ENCODE data around the gene SMIM24.

SMIM24 gene

GRCh38 chr19:3496392-3497273 is 16.3 kb upstream of the SMIM24 start:
- DNase-seq, result no peak

GRCh38 chr19:3494559-3494958 is 14.2 kb upstream of the SMIM24 start:
- DNase-seq, result no peak

GRCh38 chr19:3494051-3494450 is 13.7 kb upstream of the SMIM24 start:
- DNase-seq, result no peak

GRCh38 chr19:3493651-3494050 is 13.3 kb upstream of the SMIM24 start:
- no peak for DNase-seq

- no peak for DNase-seq
These were observed 12.6 kb upstream of the SMIM24 start for GRCh38 chr19:3492919-3493318.

- DNase-seq, result no peak
These were observed 12.0 kb upstream of the SMIM24 start for GRCh38 chr19:3492131-3492839.

GRCh38 chr19:3491396-3492119 is 11.2 kb upstream of the SMIM24 start:
- no peak for DNase-seq

GRCh38 chr19:3483226-3483628 is 2.9 kb upstream of the SMIM24 start, which contains the start of gene SMIM44:
Gene SMIM44 (minus strand): TSS chr19:3483441. CDS start chr19:3483403, 38 bp downstream.
- DNase-seq, result no peak

GRCh38 chr19:3482507-3483225 is 2.3 kb upstream of the SMIM24 start:
- DNase-seq, result no peak

GRCh38 chr19:3481241-3482090 is 1.1 kb upstream of the SMIM24 start:
- DNase-seq, result no peak

GRCh38 chr19:3479834-3480215 is 500 bp downstream of the SMIM24 start:
- DNase-seq, result no peak

- DNase-seq, result no peak
These were observed 1.0 kb downstream of the SMIM24 start for GRCh38 chr19:3479177-3479833.

- DNase-seq, result no peak
These were observed 1.7 kb downstream of the SMIM24 start for GRCh38 chr19:3478409-3479176.

- no peak for DNase-seq
These were observed 2.4 kb downstream of the SMIM24 start for GRCh38 chr19:3477951-3478350.

- DNase-seq, result no peak
These were observed 2.8 kb downstream of the SMIM24 start for GRCh38 chr19:3477506-3477905.

GRCh38 chr19:3476830-3477229 is 3.5 kb downstream of the SMIM24 start:
- no peak for DNase-seq

- no peak for DNase-seq
These were observed 4.9 kb downstream of the SMIM24 start for GRCh38 chr19:3475449-3475848.

- DNase-seq, result no peak
These were observed 5.7 kb downstream of the SMIM24 start for GRCh38 chr19:3474614-3475013.

GRCh38 chr19:3474010-3474409 is 6.3 kb downstream of the SMIM24 start:
- DNase-seq, result no peak

- DNase-seq, result no peak
These were observed 8.2 kb downstream of the SMIM24 start for GRCh38 chr19:3471954-3472655.
